GM18498 (cell line): ENCODE data around the gene MRPL23.

Experiments used
- ATAC-seq: cut with Tn5 transposase; IDR thresholded peaks from one replicate; pipeline ENCODE4 v1.9.1; 2021; ENCODE audit warnings: mild to moderate bottlenecking, moderate library complexity; ENCODE audit not compliant: unreplicated experiment

MRPL23 gene

GRCh38 chr11:1988667-1989317 is 41.7 kb downstream of the MRPL23 start:
- ATAC-seq: no peak

DNA sequence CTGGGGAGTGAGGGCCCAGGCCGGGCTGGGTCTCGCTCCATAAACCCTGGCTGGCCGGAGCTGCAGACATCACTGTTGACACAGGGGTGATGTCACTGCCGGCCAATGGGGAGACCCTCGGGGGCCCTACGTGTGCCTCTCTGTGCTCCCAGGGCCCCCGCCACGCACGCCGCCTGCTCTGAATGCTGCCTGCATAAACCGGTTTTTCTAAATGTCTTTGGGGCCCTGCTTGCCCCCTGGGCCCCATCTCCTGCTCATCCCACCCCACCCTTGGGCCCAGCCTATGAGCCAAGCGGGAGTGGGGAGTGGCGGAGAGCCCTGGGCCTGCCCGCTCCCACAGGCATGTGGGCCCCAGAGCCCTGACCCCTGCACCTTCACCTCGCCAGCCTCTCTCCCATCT is 42.8 kb downstream of the MRPL23 start:
- ATAC-seq: no peak

GRCh38 chr11:1990872-1991578 is 43.9 kb downstream of the MRPL23 start:
- ATAC-seq: no peak

DNA sequence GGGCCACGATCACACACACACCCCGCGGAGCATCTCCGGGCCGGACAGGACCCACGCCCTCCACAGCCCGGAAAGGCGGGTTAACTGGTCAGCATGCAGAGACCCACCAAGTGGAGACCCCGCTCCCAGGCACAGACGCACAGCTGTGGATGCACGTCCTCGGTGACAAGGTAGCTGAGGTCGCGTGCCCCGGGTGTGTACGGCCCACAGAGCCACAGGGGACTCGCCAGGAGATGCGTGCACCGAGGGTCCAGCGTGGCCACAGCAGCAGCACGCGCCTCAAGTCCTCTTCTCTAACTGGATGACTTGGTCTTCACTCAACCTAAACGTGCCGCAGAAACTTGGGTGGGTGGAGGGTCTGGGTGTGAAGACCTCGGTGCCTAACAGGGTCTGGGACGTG is 45.0 kb downstream of the MRPL23 start:
- ATAC-seq: no peak

GRCh38 chr11:1994121-1994520 is 47.0 kb downstream of the MRPL23 start:
- ATAC-seq: no peak

GRCh38 chr11:1997755-1998154 is 50.6 kb downstream of the MRPL23 start, which contains the start of gene H19:
Gene H19 (minus strand): TSS chr11:1997842.
- no peak for ATAC-seq

GRCh38 chr11:1998290-1998689 is 51.2 kb downstream of the MRPL23 start:
- ATAC-seq: no peak

GRCh38 chr11:1998861-1999260 is 51.7 kb downstream of the MRPL23 start:
- ATAC-seq: no peak

- no peak for ATAC-seq
These were observed 55.1 kb downstream of the MRPL23 start for GRCh38 chr11:2002042-2002776.

DNA sequence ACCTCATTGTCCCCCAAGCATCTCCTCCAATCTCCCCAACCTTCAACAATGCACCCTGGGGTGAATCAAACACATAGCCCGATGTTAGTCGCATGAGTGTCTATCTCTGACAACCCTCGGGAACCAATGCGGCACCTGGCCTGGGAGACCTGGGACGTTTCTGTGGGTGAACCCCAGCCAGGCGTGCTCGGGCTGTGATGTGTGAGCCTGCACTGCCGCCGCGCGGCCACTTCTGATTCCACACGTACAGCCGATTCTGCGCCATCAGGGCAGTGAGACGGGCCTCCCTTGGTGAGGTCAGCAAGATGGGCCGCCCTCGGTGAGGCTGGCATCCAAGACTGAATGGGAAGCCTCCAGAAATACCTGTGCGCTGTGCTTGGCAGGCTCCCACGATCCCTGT is 55.7 kb downstream of the MRPL23 start:
- no peak for ATAC-seq

- ATAC-seq: no peak
These were observed 57.3 kb downstream of the MRPL23 start for GRCh38 chr11:2004466-2004865.
